ENCODE measurements around the gene NFKBIL1. TPM values are rescaled to one million over a fixed set of nuclear protein-coding genes. Genes with fewer than 3 reads are reported as not detected.

The NFKBIL1 gene
- total and polyA plus RNA-seq, 2 experiments from 2014 or later = 9.6 to 12.3 TPM

GRCh38 chr6:31558631-31559500 is 11.5 kb downstream of the NFKBIL1 start (continued):
- TF ChIP-seq POLR2AphosphoS5 (IDR thresholded peaks at IDR 0.05; ENCODE audit: low read depth) (no peak), REST (IDR thresholded peaks at IDR 0.05; ENCODE audit: unreplicated experiment) (no peak), JUNB (IDR thresholded peaks at IDR 0.05; ENCODE audit: unreplicated experiment) (no peak), ZNF114 (CRISPR knock-in tag; IDR thresholded peaks at IDR 0.05) (no peak), CTCF (conservative IDR thresholded peaks at IDR 0.05; ENCODE audit: low read depth in 2 of 2) (no peak)

- DNase-seq (ENCODE audit: low spot score) (no peak), ATAC-seq (no peak)
- TF ChIP-seq EZH2phosphoT487 (IDR thresholded peaks at IDR 0.05; ENCODE audit: unreplicated experiment) (no peak), ETS1 (IDR thresholded peaks at IDR 0.05) (no peak), ZNF331 (CRISPR knock-in tag; IDR thresholded peaks at IDR 0.05; ENCODE audit: low read depth) (no peak), REST (IDR thresholded peaks at IDR 0.05; ENCODE audit: unreplicated experiment) (no peak), NANOG (IDR thresholded peaks at IDR 0.05; ENCODE audit: borderline replicate concordance) (no peak), EZH2 (IDR thresholded peaks at IDR 0.05; ENCODE audit: low read depth, unreplicated experiment) (no peak), POLR2AphosphoS5 (IDR thresholded peaks at IDR 0.05; ENCODE audit: low read depth) (no peak)
- peak overlapping the region; percentile 76; the same call in 1 of the 2 replicates for H3K27ac Mint-ChIP-seq
- peaks cover 25% of the 10 kb centered on the region for H3K36me3 Mint-ChIP-seq (ENCODE audit: low read depth)
- Histone ChIP-seq H3K27me3 (ENCODE audit: insufficient read depth) (no peaks in the 10 kb centered on the region), H3K79me2 (replicated peaks; ENCODE audit: insufficient read depth) (no peaks in the 10 kb centered on the region), H3K27ac (ENCODE audit: low read depth) (no peak overlapping the region), H3F3A (replicated peaks; ENCODE audit: low read depth) (0 out of 2 replicates have a peak, but pooled peaks cover 2% of the 10 kb centered on the region), H3K36me3 (ENCODE audit: insufficient read depth) (no peaks in the 10 kb centered on the region), H2AFZ (no peak overlapping the region), H3K9me2 (ENCODE audit: insufficient read depth) (no peaks in the 10 kb centered on the region), H4K20me1 (replicated peaks; ENCODE audit: insufficient read depth) (no peaks in the 10 kb centered on the region), H3K4me1 (ENCODE audit: insufficient read depth) (peaks cover 3% of the 10 kb centered on the region; the same call in 1 of the 2 replicates), H3K4me2 (no peak overlapping the region), H3K4me3 (no peak overlapping the region)
- peaks cover 18% of the 10 kb centered on the region for H3K4me1 Mint-ChIP-seq
- H3K27me3 Mint-ChIP-seq (ENCODE audit: insufficient read depth, low read depth, poor library complexity) = peaks cover 3% of the 10 kb centered on the region
- no peaks in the 10 kb centered on the region; the same call in 2 of the 3 replicates for H3K9me3 Mint-ChIP-seq
- no peak overlapping the region; the same call in 2 of the 3 replicates for H3K4me3 Mint-ChIP-seq
Observed at GRCh38 chr6:31559606-31559957, 12.2 kb downstream of the NFKBIL1 start.
